ENCODE results near the gene ACTR3. TPM values are rescaled to one million over a fixed set of nuclear protein-coding genes. Genes with fewer than 3 reads are reported as not detected.

The ACTR3 gene
- total RNA-seq, 1 experiment from 2014 or later = 197 TPM

GRCh38 chr2:113879457-113879856 is 10.4 kb upstream of the ACTR3 start:
- H3K27ac ChIP-seq (ENCODE audit: low read length) = no peak overlapping the region
- H3K27me3 ChIP-seq (ENCODE audit: low read length) = no peaks in the 10 kb centered on the region
- no peak overlapping the region for H3K4me2 ChIP-seq (ENCODE audit: low read length)
- H3K9me2 ChIP-seq (replicated peaks; ENCODE audit: low read length) = no peaks in the 10 kb centered on the region
- H3F3A ChIP-seq (ENCODE audit: low read length, unreplicated experiment) = peaks cover 7% of the 10 kb centered on the region
- no peaks in the 10 kb centered on the region for H3K9me3 ChIP-seq (ENCODE audit: low read length)
- no TSS peak for BruUV-seq (replicated peaks)
- no peaks in the 10 kb centered on the region for H4K20me1 ChIP-seq (ENCODE audit: low read length)
- H3K9ac ChIP-seq (ENCODE audit: low read length) = no peak overlapping the region
- no peaks in the 10 kb centered on the region for H3K36me3 ChIP-seq (ENCODE audit: low read depth, low read length)
- H3K79me2 ChIP-seq (ENCODE audit: low read length) = no peaks in the 10 kb centered on the region
- TF ChIP-seq, protein P1, sequence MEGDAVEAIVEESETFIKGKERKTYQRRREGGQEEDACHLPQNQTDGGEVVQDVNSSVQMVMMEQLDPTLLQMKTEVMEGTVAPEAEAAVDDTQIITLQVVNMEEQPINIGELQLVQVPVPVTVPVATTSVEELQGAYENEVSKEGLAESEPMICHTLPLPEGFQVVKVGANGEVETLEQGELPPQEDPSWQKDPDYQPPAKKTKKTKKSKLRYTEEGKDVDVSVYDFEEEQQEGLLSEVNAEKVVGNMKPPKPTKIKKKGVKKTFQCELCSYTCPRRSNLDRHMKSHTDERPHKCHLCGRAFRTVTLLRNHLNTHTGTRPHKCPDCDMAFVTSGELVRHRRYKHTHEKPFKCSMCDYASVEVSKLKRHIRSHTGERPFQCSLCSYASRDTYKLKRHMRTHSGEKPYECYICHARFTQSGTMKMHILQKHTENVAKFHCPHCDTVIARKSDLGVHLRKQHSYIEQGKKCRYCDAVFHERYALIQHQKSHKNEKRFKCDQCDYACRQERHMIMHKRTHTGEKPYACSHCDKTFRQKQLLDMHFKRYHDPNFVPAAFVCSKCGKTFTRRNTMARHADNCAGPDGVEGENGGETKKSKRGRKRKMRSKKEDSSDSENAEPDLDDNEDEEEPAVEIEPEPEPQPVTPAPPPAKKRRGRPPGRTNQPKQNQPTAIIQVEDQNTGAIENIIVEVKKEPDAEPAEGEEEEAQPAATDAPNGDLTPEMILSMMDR (conservative IDR thresholded peaks at IDR 0.05; ENCODE audit: low read depth, low read length) = no peak
- TF ChIP-seq EZH2 (IDR thresholded peaks at IDR 0.05; ENCODE audit: low read length, unreplicated experiment) (no peak), EZH2phosphoT487 (IDR thresholded peaks at IDR 0.05; ENCODE audit: borderline replicate concordance, low read length) (no peak)
- CTCF ChIA-PET = no interaction called here
- intact Hi-C loops (cut with micrococcal nuclease) = loop anchor here (2.0 kb wide), 1 partner anchor 123 kb away; the partner anchor contains the start of gene SLC35F5
- DNase-seq (no peak), ATAC-seq (no peak)
- H3K4me3 ChIP-seq (ENCODE audit: low read length) = no peak overlapping the region
- peaks cover 33% of the 10 kb centered on the region for H3K4me1 ChIP-seq (ENCODE audit: insufficient read depth, low read length)
- no peak overlapping the region for H2AFZ ChIP-seq (ENCODE audit: low read length)
- POLR2A ChIA-PET (ENCODE audit: unreplicated experiment) = interaction anchor here (0.6 kb wide), 1 partner anchor 18 kb away, joined by 21 read pairs; no protein-coding TSS in a partner anchor

DNA sequence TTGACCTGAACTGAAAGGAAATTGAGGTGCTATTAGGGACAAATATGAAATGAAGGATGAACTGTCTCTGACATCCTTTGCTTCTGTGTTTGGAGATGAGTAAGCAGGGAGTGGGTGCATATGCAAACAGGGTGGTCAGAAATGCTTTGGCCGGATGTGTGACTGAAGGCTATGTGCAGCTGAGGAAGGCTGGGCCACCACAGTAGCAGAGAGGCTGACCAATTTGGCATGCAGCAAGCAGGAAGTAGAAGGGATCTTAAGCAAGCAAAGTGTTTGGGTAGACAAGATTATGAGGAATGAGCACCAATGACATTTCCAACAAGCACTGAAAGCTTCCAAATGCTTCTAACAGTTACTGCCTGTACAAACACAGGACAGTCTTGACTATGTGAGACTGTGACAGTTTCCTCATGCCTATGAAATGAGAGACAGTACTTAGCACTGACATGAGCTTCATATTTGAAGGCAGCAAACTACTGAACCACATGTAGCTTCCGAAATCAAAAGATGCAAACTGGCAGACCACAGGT is 3.3 kb upstream of the ACTR3 start:
- Histone ChIP-seq H3K4me1 (ENCODE audit: insufficient read depth, low read length) (peaks cover 43% of the 10 kb centered on the region), H3K9me3 (ENCODE audit: low read length) (no peaks in the 10 kb centered on the region), H3K4me3 (ENCODE audit: low read length) (peak overlapping the region; percentile 39; the same call in 1 of the 2 replicates), H3K4me2 (ENCODE audit: low read length) (peak overlapping the region; percentile 79), H3K27ac (ENCODE audit: low read length) (peak overlapping the region; percentile 86), H3K36me3 (ENCODE audit: low read depth, low read length) (no peaks in the 10 kb centered on the region), H3K79me2 (ENCODE audit: low read length) (peaks cover 34% of the 10 kb centered on the region), H3F3A (ENCODE audit: low read length, unreplicated experiment) (peaks cover 6% of the 10 kb centered on the region), H3K9ac (ENCODE audit: low read length) (peak overlapping the region; percentile 42), H3K27me3 (ENCODE audit: low read length) (no peaks in the 10 kb centered on the region), H2AFZ (ENCODE audit: low read length) (no peak overlapping the region), H3K9me2 (replicated peaks; ENCODE audit: low read length) (no peaks in the 10 kb centered on the region), H4K20me1 (ENCODE audit: low read length) (no peaks in the 10 kb centered on the region; the same call in 1 of the 2 replicates)
- TF ChIP-seq EZH2 (IDR thresholded peaks at IDR 0.05; ENCODE audit: low read length, unreplicated experiment) (no peak), EZH2phosphoT487 (IDR thresholded peaks at IDR 0.05; ENCODE audit: borderline replicate concordance, low read length) (no peak)
- TF ChIP-seq, protein P1 (conservative IDR thresholded peaks at IDR 0.05; ENCODE audit: low read depth, low read length) = no peak
- ChIA-PET CTCF (no interaction called here), POLR2A (ENCODE audit: unreplicated experiment) (interaction anchor here (0.6 to 1.1 kb wide), 2 partner anchors 88 to 130 kb away, joined by 3 to 8 read pairs; partner anchors contain the start of gene SLC35F5)
- intact Hi-C loops (cut with micrococcal nuclease) = loop anchor here (1.0 kb wide), 3 partner anchors 8 to 80 kb away; no protein-coding TSS in a partner anchor
- ATAC-seq (peak; percentile 73), DNase-seq (peak; percentile 93)
- no TSS peak for BruUV-seq (replicated peaks)

Measured in PC-3 (cell line).